ENCODE results near the gene KRT33A. TPM values are rescaled to one million over a fixed set of nuclear protein-coding genes. Genes with fewer than 3 reads are reported as not detected.

The KRT33A gene
- total RNA-seq, 4 donors from 2014 or later: not detected

DNA sequence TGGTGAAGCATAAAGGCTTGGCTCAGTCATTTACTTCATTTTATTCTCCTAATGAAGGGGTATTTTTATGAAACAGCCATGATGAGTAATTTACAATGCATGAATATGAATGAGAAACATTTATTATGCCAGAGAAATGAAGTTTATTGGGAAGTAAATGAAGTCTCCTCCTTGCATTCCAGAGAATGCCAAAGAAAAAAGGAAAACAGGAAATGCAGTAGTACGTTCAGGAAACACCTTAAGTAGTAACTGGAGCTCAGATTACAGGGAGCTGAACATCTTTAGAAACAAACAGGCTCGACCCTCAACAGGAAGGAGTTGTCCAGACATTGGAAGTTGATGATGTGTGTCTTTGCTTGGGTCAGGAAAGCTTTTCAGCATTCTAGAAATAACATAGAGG lies 26.9 kb upstream of the KRT33A start:
- no peak for DNase-seq (ENCODE audit: low spot score in 2 of 2)
- Histone ChIP-seq H3K36me3 (no peaks in the 10 kb centered on the region), H3K27ac (no peak overlapping the region), H3K27me3 (no peaks in the 10 kb centered on the region), H3K4me3 (no peak overlapping the region), H3K9me3 (no peaks in the 10 kb centered on the region), H3K4me1 (no peaks in the 10 kb centered on the region)
- WGBS, 2 donors: 23 to 28% methylated on average over 2 of the region's 2 CpGs
- TF ChIP-seq EP300 (IDR thresholded peaks at IDR 0.05) (no peak), POLR2A (IDR thresholded peaks at IDR 0.05) (no peak)
- TF ChIP-seq, protein P1, sequence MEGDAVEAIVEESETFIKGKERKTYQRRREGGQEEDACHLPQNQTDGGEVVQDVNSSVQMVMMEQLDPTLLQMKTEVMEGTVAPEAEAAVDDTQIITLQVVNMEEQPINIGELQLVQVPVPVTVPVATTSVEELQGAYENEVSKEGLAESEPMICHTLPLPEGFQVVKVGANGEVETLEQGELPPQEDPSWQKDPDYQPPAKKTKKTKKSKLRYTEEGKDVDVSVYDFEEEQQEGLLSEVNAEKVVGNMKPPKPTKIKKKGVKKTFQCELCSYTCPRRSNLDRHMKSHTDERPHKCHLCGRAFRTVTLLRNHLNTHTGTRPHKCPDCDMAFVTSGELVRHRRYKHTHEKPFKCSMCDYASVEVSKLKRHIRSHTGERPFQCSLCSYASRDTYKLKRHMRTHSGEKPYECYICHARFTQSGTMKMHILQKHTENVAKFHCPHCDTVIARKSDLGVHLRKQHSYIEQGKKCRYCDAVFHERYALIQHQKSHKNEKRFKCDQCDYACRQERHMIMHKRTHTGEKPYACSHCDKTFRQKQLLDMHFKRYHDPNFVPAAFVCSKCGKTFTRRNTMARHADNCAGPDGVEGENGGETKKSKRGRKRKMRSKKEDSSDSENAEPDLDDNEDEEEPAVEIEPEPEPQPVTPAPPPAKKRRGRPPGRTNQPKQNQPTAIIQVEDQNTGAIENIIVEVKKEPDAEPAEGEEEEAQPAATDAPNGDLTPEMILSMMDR (IDR thresholded peaks at IDR 0.05): no peak

DNA sequence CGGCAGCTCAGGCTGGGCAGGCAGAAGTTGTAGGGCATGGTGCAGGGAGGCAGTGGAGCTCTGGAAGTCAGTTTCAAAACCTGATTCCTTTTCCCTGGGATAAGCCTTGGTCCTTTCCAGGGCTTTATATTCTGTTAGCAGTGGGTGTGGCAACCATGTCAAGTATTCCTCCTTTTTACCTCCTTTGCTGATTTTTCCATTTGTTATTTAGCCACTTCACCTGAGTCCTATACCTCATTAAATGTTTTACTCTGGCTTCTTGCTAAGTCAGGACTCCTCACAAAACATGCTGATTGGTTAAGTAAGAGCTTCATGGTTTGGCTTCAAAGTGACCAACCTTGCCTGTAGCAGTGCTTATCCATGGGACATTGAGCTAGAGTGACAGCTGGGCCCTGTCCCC lies 19.1 kb upstream of the KRT33A start, which contains the start of gene KRT33B:
Gene KRT33B (minus strand): TSS at position 101 of the 400 bp plus-strand sequence. CDS start 63 bp downstream, at position 38.
- H3K27ac ChIP-seq: no peak within 1 kb of the TSS
- H3K4me3 ChIP-seq: no peak within 1 kb of the TSS
- TF ChIP-seq POLR2A (IDR thresholded peaks at IDR 0.05) (no peak), EP300 (IDR thresholded peaks at IDR 0.05) (no peak)
- TF ChIP-seq, protein P1 (IDR thresholded peaks at IDR 0.05): no peak
- peaks cover 0 to 4% (median 0%) of the 10 kb centered on the region in 4 donors for H3K4me1 ChIP-seq
- no peaks in the 10 kb centered on the region for H3K36me3 ChIP-seq
- no peaks in the 10 kb centered on the region for H3K27me3 ChIP-seq
- no peak for DNase-seq (ENCODE audit: low spot score in 2 of 2)
- no peaks in the 10 kb centered on the region for H3K9me3 ChIP-seq
- 91 to 100% methylated on average over 1 of the region's 1 CpG for WGBS, 2 donors

DNA sequence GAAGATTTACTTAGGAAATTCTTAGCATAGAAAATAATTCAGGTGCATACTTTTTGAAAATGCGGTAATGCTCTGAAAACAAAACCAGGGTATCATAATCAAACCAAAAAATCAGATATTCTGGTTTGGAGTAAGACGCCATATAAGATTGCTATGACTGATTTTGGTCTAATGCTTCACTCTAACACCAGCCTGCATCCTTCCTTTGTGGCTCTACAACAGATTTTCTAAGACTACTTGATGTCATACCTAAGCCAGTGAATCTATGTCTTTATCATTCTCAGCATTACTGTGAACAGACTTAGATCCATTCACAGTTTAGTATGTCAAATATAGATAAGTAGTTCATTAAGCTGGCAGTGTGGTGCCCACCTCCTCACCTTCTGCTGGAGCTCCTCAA lies 18.4 kb upstream of the KRT33A start:
- no peak for TF ChIP-seq EP300 (IDR thresholded peaks at IDR 0.05)
- TF ChIP-seq POLR2A (IDR thresholded peaks at IDR 0.05): no peak
- TF ChIP-seq, protein P1 (IDR thresholded peaks at IDR 0.05): no peak
- Histone ChIP-seq H3K9me3 (no peaks in the 10 kb centered on the region), H3K27ac (no peak overlapping the region), H3K4me1 (peaks cover 0 to 4% (median 0%) of the 10 kb centered on the region in 4 donors), H3K27me3 (no peaks in the 10 kb centered on the region), H3K4me3 (no peak overlapping the region), H3K36me3 (no peaks in the 10 kb centered on the region)
- WGBS, 2 donors: 97 to 98% methylated on average over 2 of the region's 2 CpGs
- DNase-seq (ENCODE audit: low spot score in 2 of 2): no peak

DNA sequence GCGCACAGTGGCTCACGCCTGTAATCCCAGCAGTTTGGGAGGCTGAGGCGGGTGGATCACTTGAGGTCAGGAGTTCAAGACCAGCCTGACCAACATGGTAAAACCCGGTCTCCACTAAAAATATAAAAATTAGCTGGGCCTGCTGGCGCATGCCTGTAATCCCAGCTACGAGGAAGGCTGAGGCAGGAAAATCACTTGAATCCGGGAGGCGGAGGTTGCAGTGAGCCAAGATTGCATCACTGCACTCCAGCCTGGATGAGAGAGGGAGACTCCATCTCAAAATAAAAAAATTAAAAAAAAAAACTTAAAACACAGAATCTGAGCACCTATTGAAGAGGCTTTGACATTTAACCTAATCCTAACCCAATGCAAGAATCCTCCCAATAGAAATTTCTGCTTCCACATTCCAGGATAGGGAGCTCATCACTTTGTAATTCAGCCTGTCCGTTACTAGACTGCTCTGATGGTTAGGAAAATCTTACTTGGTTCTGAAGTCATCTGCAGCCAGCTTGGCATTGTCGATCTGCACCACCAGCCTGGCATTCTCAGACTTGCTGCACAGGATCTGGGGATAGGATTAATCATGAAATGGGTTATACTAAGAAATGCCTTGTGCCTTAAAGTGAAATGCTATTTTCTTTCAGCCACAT lies 16.9 kb upstream of the KRT33A start:
- H3K36me3 ChIP-seq: no peaks in the 10 kb centered on the region
- H3K27ac ChIP-seq: no peak overlapping the region
- H3K4me1 ChIP-seq: peaks cover 0 to 4% (median 0%) of the 10 kb centered on the region in 4 donors
- no peak overlapping the region for H3K4me3 ChIP-seq
- H3K27me3 ChIP-seq: no peaks in the 10 kb centered on the region
- TF ChIP-seq EP300 (IDR thresholded peaks at IDR 0.05): no peak
- TF ChIP-seq, protein P1 (IDR thresholded peaks at IDR 0.05): no peak
- no peak for TF ChIP-seq POLR2A (IDR thresholded peaks at IDR 0.05)
- H3K9me3 ChIP-seq: no peaks in the 10 kb centered on the region
- WGBS, 2 donors: 66 to 68% methylated on average over 10 of the region's 10 CpGs
- no peak for DNase-seq (ENCODE audit: low spot score in 2 of 2)

DNA sequence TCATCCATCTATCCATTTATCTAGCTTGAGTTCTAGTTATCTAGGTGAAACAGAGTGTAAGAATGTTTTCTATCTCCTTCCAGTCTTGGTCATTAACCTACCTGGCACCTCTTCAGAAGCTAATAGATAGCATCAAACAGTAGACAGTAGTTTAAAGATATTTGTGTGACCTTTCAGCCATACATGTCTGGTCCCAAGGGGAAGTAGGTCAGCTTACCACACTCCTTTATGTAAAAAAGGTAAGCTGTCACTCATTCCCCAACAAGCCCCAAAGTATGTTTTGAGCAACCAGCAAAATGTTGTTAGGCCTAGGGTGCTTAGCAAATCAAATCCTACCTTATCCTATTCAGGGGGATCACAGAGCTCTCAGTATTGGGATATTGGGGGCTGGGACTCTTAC lies 15.4 kb upstream of the KRT33A start:
- Histone ChIP-seq H3K27me3 (no peaks in the 10 kb centered on the region), H3K9me3 (no peaks in the 10 kb centered on the region), H3K27ac (no peak overlapping the region), H3K4me3 (no peak overlapping the region), H3K36me3 (no peaks in the 10 kb centered on the region), H3K4me1 (peaks cover 0 to 4% (median 0%) of the 10 kb centered on the region in 4 donors)
- no peak for TF ChIP-seq EP300 (IDR thresholded peaks at IDR 0.05)
- no peak for TF ChIP-seq POLR2A (IDR thresholded peaks at IDR 0.05)
- TF ChIP-seq, protein P1 (IDR thresholded peaks at IDR 0.05): no peak
- DNase-seq (ENCODE audit: low spot score in 2 of 2): no peak
